Mucosa of descending colon (tissue), 3 donors: ENCODE data around the gene THAP8. TPM values are rescaled to one million over a fixed set of nuclear protein-coding genes. Genes with fewer than 3 reads are reported as not detected.
A peak's percentile ranks its signal among the peaks of the same experiment; 100 is the strongest.

ENCODE experiments used
- ATAC-seq: fragments of 200-7000 bp; cut with Tn5 transposase; one replicate; pipeline ENCODE4 v1.9.1; 2020; ENCODE audit warnings: mild to moderate bottlenecking, moderate library complexity
- DNase-seq, 3 donors: peaks; one replicate each; pipeline ENCODE4 v3.0.0-alpha.2; 2020
- H3K36me3 ChIP-seq: fragments of 200-600 bp; one replicate; pipeline ENCODE4 v1.8.0; 2021; ENCODE audit warnings: low read depth, mild to moderate bottlenecking
- H3K4me1 ChIP-seq: fragments of 200-600 bp; one replicate; pipeline ENCODE4 v1.8.0; 2021; ENCODE audit warnings: low read depth, mild to moderate bottlenecking
- H3K4me3 ChIP-seq: fragments of 200-600 bp; one replicate; pipeline ENCODE4 v1.8.0; 2021; ENCODE audit warnings: mild to moderate bottlenecking
- H3K9me3 ChIP-seq: fragments of 200-600 bp; one replicate; pipeline ENCODE4 v1.8.0; 2021; ENCODE audit warnings: mild to moderate bottlenecking
- intact Hi-C, 2 donors: fragments of 100-400 bp; cut with DNase I in 1 of 2; cut with micrococcal nuclease in 1 of 2; formaldehyde crosslinking; loops; one replicate each; pipeline versions ENCODE4 v1.11.0 to v1.11.1; 2022; cut with DNase I, micrococcal nuclease
- total RNA-seq, 3 donors: library from RNA; stranded (reverse); fragmentation: NEBNext Ultra II Directional in 2 of 3; extraction: Animal tissue kit (Norgen Biotek cat#: 25700) in 2 of 3; gene quantifications; one replicate each; pipeline versions ENCODE4 v1.2.1 to v1.2.4, GENCODE V29; 2021 to 2023
- TF ChIP-seq, protein P1 (sequence below): fragments of 200-600 bp; IDR thresholded peaks from one replicate; pipeline ENCODE4 v1.8.0; 2022; ENCODE audit warnings: antibody characterized with exemption, mild to moderate bottlenecking
- donor health status: DM: no; HTN: no; CAD: no; lungs with moderate emphysema.
- donor health status: DM: no; HTN: no; CAD: no.
- donor health status: DM: no; HTN: yes; CAD: no.

The THAP8 gene
- total RNA-seq, 3 donors from 2014 or later = 3.7 to 10.1 (median 4.4) TPM

- TF ChIP-seq, protein P1, sequence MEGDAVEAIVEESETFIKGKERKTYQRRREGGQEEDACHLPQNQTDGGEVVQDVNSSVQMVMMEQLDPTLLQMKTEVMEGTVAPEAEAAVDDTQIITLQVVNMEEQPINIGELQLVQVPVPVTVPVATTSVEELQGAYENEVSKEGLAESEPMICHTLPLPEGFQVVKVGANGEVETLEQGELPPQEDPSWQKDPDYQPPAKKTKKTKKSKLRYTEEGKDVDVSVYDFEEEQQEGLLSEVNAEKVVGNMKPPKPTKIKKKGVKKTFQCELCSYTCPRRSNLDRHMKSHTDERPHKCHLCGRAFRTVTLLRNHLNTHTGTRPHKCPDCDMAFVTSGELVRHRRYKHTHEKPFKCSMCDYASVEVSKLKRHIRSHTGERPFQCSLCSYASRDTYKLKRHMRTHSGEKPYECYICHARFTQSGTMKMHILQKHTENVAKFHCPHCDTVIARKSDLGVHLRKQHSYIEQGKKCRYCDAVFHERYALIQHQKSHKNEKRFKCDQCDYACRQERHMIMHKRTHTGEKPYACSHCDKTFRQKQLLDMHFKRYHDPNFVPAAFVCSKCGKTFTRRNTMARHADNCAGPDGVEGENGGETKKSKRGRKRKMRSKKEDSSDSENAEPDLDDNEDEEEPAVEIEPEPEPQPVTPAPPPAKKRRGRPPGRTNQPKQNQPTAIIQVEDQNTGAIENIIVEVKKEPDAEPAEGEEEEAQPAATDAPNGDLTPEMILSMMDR = no peak
- Histone ChIP-seq H3K9me3 (no peaks in the 10 kb centered on the region), H3K4me1 (no peaks in the 10 kb centered on the region), H3K36me3 (no peaks in the 10 kb centered on the region), H3K4me3 (no peak overlapping the region)
- intact Hi-C loops = no loop called here
- ATAC-seq (no peak), DNase-seq (no peak)
These were observed 66.6 kb downstream of the THAP8 start for GRCh38 chr19:35987571-35987896.

DNA sequence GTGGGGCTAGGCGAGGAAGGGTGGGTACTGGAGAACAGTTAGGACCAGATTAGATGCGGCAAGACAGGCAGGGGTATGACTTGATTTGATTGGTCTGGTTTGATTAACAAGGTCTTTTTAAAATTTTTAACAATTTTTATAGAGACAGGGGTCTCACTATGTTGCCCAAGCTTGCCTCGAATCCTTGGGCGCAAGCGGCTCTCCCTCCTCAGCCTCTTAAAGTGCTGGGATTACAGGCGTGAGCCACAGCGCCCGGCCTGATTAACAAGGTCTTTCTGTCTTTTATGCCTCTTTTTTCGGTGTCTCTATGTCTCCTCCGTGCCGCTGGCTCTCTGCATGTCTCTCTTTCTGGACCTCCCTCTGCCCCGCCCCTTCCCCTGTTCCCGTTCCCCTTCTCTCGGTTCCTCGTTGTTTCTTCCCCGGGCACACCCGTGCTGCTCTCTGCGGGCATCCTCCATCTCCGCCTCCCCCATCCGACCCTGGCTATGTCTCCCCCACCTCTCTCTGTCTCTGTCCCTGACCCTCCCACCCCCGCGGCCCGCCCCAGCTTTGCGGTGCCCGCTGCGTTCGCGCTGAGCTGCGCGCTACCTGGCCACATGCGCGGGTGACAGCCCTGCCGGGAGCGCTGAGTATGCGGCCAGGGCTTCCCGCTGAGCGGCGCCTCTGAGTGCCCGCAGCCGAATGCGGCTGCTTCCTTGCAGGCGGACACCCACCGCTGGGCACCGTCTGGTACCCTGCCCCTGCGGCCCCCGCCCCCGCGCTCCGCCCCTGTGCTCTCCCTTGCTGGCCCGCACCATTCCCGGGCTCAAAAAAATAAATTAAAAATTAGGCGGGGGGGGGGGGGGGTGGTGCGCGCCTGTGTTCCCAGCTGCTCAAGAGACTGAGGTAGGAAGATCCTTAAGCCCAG, 67.2 kb downstream of the THAP8 start:
- TF ChIP-seq, protein P1 = no peak
- DNase-seq (peak in 2 of 3 donors; percentile 31 to 54), ATAC-seq (peak; percentile 48)
- H3K4me1 ChIP-seq = no peaks in the 10 kb centered on the region
- H3K4me3 ChIP-seq = no peak overlapping the region
- no peaks in the 10 kb centered on the region for H3K36me3 ChIP-seq
- no peaks in the 10 kb centered on the region for H3K9me3 ChIP-seq
- intact Hi-C loops = no loop called here

DNA sequence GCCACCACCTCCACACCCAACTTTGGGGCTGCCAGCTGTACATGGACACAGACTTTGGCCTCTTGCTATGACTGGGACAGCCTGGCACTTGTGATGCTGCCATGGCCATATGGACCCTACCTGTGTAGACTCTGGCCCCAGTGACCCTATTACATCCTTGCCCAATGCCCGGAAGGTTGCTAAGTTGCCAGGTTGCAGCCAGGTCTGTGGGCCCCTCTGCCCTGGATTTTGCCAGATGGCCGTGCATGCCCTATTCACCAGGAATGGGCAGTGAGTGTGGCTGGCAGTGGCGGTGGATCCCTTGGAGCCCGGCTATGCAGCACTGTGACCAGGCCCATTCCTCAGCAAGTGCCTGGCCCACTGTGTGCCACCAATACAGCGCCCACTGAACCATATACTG, 68.0 kb downstream of the THAP8 start:
- ATAC-seq (no peak), DNase-seq (no peak)
- Histone ChIP-seq H3K4me1 (no peaks in the 10 kb centered on the region), H3K9me3 (no peaks in the 10 kb centered on the region), H3K4me3 (no peak overlapping the region), H3K36me3 (no peaks in the 10 kb centered on the region)
- TF ChIP-seq, protein P1 = no peak
- intact Hi-C loops = no loop called here

Other genes starting within 250 kb of the THAP8 start
- not detected for gene PRODH2, start 241.4 kb downstream of the THAP8 start, total RNA-seq
- gene NPHS1, start 201.8 kb downstream of the THAP8 start, total RNA-seq = under 1 TPM in 1 of 3 donors, not detected in 2; 0.09 TPM
- gene KIRREL2, start 197.4 kb downstream of the THAP8 start, total RNA-seq = under 1 TPM in 1 of 3 donors, not detected in 2; 0.09 TPM
- gene APLP1, start 185.7 kb downstream of the THAP8 start, total RNA-seq = 10 to 100 TPM in 1 of 3 donors, 1 to 10 TPM in 2; 1.6 to 13.2 (median 1.9) TPM
- 10 to 100 TPM in 2 of 3 donors, 1 to 10 TPM in 1; 8.7 to 16.6 (median 12.3) TPM for gene NFKBID, start 153.7 kb downstream of the THAP8 start, total RNA-seq
- 1 to 10 TPM; 4.6 to 8.2 (median 7.9) TPM for gene HCST, start 151.8 kb downstream of the THAP8 start, total RNA-seq
- gene TYROBP, start 146.0 kb downstream of the THAP8 start, total RNA-seq = 10 to 100 TPM; 15.7 to 50.2 (median 45.0) TPM
- 10 to 100 TPM; 10.5 to 14.0 (median 10.5) TPM for gene LRFN3, start 117.9 kb downstream of the THAP8 start, total RNA-seq
- gene SDHAF1, start 59.1 kb downstream of the THAP8 start, total RNA-seq = 10 to 100 TPM; 18.1 to 22.0 (median 19.1) TPM
- 1 to 10 TPM; 3.5 to 7.9 (median 6.9) TPM for gene SYNE4, start 45.5 kb downstream of the THAP8 start, total RNA-seq
- gene ALKBH6, start 40.1 kb downstream of the THAP8 start, total RNA-seq = 10 to 100 TPM; 20.2 to 24.1 (median 22.0) TPM
- 10 to 100 TPM in 1 of 3 donors, 1 to 10 TPM in 2; 4.6 to 68.9 (median 8.1) TPM for gene CLIP3, start 21.4 kb downstream of the THAP8 start, total RNA-seq
- 1 to 10 TPM; 1.6 to 4.1 (median 1.9) TPM for gene WDR62, start 612 bp upstream of the THAP8 start, total RNA-seq
- gene OVOL3, start 56.9 kb upstream of the THAP8 start, total RNA-seq = not detected
- gene POLR2I, start 60.6 kb upstream of the THAP8 start, total RNA-seq = 10 to 100 TPM; 42.7 to 66.4 (median 47.4) TPM
- gene TBCB, start 61.2 kb upstream of the THAP8 start, total RNA-seq = 100 to 1,000 TPM in 1 of 3 donors, 10 to 100 TPM in 2; 81.9 to 106 (median 90.8) TPM
- 100 to 1,000 TPM; 501 to 878 (median 756) TPM for gene CAPNS1, start 85.8 kb upstream of the THAP8 start, total RNA-seq
- 100 to 1,000 TPM in 1 of 3 donors, 10 to 100 TPM in 1, 1 to 10 TPM in 1; 6.0 to 115 (median 11.3) TPM for gene COX7A1, start 98.2 kb upstream of the THAP8 start, total RNA-seq
- gene ZNF565, start 160.4 kb upstream of the THAP8 start, total RNA-seq = 1 to 10 TPM; 2.9 to 7.8 (median 3.1) TPM
- 10 to 100 TPM; 32.8 to 45.9 (median 40.7) TPM for gene ZNF146, start 160.8 kb upstream of the THAP8 start, total RNA-seq